ENCODE measurements around the gene SDK2.

Gene SDK2

DNA sequence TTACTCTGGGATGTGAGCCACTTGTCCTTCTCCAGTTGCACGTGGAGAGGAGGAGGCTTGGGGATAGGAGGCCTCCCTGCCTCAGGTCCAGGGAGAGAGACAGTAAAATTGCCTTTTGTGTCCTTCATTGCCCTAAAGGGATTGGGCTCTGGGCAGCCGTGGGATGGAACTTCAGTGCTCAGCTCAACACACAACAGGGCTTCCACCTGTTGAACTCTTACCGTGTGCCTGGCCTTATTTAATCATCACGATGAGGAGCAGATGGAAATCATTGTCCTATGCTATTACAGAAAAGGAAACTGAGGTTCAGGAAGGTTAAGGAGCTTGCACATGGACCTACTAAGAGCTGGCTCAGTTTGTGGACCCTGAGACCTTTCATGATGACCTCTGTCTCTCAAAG, 240.0 kb downstream of the SDK2 start:
- DNase-seq = no peak

- no peak for DNase-seq
These were observed 241.8 kb downstream of the SDK2 start for GRCh38 chr17:73402466-73402865.

DNA sequence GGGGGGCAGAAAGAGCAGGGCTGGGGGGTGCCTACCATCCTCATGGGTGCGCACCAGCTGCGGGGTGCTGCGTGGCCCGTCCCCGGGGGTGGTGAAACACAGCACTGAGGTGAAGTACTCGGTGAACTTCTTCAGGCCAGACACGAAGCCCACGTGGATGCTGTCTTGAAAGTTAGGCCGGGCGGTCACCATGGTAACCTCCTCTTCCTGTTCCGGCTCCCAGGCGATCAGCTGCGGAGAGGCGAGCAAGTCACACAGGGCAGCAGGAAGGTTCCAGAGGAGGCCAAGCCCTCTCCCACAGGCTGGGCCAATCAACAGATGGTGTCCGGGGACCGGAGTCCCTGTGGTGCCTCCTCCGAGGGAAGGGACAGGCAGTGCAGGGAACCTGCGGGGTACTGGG, 242.3 kb downstream of the SDK2 start:
- no peak for DNase-seq

- DNase-seq = no peak
These were observed 243.2 kb downstream of the SDK2 start for GRCh38 chr17:73400915-73401545.

DNA sequence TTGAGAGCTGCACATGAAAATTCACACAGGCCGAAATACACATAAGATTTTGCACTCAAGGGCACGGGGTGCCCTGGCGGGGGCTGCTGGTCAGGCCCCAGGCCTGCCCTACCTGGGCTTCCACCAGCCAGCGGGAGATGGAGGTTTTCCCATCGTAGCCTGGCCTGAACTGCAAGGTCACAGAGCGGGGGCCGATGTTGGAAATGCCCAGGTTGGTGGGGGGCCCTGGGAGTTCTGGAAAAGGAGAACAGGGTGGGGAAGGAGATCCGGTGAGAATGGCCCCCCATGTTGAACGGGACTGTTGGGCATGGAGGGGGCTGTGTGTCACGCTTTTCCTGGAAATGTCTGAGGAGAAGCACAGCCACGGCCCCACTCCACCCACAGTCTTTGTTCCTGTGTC, 245.2 kb downstream of the SDK2 start:
- DNase-seq = no peak

DNA sequence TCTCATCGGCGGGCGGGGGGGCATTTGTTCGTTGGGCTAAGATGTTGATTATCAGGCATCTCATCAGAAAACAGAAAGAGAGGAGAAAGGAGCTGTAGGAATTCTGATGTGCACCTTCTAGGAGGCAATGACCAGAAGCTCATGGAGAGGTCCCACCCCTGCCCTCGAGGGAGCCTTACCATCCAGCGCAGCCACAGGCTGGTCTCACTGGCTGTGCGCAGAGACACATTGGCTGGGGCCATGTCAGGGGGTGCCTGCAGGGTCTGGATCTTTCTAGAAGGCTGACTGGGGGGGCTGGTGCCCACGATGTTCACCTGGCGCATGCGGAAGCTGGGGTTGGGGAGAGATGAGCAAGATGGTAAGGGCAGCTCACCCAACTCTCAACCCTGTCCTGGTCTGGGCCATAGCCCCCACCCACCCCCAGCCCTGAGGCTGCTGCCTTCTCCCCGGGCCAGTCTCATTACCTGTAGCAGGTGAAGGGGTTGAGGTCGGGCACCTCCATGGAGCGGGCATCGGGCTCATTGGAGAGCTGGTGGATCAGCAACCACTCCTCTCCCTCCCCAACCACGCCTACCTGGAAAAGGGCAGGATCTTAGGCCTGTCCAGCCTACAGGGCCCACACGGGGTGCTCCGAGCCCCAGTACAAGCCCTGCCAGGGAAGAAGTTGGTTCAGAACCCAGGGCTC, 246.2 kb downstream of the SDK2 start:
- no peak for DNase-seq

DNA sequence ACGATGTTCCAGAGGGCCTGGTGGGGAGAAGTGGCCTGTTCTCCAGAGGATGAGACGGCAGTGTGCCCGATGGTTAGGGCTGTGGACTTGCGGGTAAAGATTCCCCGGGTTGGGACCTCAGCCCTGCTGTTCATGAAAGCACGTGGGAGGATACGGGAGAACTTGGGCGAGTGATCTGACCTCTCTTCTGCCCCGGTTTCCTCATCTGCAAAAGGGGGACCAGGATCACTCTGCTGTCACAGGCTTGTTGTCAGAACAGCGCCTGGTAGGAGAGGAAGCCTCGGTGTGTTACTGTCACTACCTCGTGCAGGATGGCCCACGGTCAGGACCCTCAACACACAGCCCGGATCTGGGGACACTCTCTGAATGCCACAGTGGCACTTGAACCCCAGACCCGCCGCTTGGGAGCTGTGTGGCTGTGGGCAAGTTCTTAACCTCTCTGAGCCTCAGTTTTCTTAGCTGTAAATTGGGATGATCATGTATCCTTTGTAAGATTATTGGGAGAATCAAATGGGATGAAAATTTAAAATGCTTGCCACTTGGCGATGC, 246.9 kb downstream of the SDK2 start:
- DNase-seq = no peak

DNA sequence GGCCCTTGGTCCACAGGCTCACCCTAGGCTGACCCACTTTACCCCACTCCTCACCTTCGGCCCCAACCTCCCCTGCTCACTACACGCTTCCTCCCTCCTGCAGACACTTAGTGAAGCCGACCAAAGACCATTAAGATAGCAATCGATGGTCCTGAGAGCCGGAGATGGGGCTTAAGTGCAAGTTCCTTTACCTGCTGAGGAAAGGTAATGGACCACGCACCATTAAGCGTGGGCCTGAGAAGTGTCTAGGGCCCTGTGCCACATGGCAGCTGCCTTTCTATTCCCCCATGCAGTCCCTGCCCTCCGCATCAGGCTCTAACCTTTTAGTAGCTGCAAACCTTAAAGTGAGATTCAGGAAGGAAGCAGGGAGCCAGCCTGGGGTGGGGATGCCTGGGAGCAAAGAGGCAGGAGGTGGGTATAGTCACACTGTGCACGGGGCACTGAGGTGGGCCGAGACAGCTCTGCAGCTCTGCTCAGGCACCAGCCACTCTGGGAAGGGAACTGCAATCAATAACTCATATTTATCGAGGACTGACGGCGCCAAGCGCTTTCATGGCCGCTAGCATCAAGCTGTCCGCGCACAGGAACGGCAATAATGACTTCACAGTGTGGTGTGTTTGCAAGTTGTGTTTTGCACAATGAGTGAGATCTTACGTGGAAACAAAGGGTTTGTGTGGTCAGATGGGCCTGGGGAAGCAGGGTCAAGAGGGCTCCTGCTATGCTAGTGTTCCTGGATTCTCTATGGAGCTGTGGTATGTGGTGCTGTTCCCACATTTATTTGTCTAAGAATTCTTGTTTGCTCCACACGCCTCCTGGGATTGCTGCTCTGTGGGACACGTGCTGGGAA, 247.6 kb downstream of the SDK2 start:
- DNase-seq = no peak

- DNase-seq = no peak
These were observed 249.5 kb downstream of the SDK2 start for GRCh38 chr17:73394512-73395450.

- no peak for DNase-seq
These were observed 250.3 kb downstream of the SDK2 start for GRCh38 chr17:73393962-73394361.

DNA sequence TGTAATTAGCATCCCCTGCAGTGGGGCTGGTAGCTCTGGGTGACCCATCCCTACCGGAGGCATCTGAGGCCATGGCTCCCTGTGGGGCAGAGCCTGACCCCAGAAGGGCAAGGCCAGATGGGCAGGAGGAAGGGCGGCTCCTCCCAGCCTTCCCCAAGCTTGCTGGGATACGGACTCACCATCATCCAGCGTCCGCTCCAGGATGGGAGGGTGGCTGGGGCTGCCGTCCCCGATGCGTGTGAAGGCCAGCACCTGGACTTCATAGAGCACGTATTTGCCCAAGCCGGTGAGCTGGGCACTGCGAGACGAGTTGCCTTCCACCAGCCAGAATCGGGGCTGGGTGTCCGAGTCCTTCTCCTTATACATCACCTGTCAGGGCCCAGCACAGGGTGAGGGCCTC, 250.9 kb downstream of the SDK2 start:
- DNase-seq = no peak

GRCh38 chr17:73391331-73392265, 252.6 kb downstream of the SDK2 start:
- no peak for DNase-seq

DNA sequence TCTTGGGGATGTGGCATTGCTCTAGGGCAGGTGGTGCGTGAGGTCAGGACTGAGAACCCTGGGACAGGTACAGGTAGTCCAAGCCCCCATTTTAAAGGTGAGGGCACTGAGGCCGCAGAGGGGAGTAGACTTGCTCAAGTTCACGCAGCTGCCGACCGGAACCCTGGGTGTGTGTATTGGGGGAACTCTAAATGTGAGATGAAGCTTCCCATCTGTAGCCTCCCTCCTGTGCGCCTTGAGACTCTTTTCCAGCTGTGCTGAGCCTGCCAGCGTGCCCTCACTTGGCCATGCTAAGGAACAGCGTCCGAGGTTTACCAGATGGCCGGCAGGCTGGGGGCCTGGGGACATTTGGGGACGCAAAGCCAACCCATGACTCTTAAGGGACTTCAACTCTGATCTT, 253.4 kb downstream of the SDK2 start:
- DNase-seq = no peak

DNA sequence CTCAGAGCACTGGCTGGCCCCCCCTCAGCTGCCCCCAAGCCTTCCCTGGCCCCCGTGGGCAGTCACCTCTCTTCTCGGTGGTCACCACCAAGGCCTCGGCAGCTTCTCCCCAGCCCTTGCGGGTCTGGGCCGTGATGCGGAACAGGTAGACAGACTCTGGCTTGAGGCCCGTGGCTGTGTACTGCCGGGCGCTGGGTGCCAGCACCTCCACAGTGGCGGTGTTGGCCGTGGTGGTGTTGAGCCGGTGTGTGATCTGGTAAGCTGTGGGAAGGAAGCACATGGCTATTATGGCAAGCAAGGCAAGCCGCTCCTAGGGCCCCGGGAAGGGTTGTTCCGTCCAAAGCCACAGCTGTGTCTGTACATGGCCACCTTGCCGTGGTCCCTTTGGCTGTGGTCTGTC, 254.0 kb downstream of the SDK2 start:
- no peak for DNase-seq

DNA sequence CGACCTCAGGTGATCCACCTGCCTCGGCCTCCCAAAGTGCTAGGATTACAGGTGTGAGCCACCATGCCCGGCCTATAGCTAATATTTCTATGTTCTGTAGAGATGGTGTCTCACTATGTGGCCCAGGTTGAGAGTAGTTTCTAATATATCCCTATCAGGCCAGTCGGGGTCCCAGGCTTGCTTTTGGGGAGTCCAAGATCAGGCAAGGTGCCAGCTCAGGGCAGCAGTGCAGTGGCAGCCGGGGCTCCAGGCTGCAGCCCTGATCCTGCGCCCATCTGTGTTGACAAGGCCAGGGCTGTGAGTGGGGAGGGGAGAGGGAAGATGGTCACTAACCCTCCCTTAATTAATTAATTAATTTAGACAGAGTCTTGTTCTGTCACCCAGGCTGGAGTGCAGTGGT, 254.8 kb downstream of the SDK2 start:
- no peak for DNase-seq

DNA sequence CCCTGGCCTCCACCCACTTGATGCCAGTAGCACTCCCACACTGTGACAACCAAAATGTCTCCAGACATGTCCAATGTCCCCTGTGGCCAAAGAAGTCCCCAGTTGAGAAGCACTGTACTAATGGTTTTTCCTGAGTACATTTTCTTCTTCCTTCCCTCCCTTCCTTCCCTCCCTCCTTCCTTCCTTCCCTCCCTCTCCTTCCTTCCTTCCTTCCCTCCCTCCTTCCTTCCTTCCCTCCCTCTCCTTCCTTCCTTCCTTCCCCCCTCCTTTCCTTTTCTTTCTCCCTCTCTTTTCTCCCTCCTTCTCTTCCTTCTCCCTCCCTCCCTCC, 255.7 kb downstream of the SDK2 start:
- no peak for DNase-seq

GRCh38 chr17:73387746-73388577, 256.3 kb downstream of the SDK2 start:
- no peak for DNase-seq

- no peak for DNase-seq
These were observed 257.7 kb downstream of the SDK2 start for GRCh38 chr17:73386561-73386960.

GRCh38 chr17:73384926-73385325, 259.3 kb downstream of the SDK2 start:
- DNase-seq = no peak

GRCh38 chr17:73380439-73381106, 263.7 kb downstream of the SDK2 start:
- no peak for DNase-seq

All from NCI-H2029 treated with DMSO at 0.1 percent for 48 hours (cell line).